Fibroblast of peridontal ligament (primary cell): ENCODE measurements around the gene RRP9.

Experiments used
- DNase-seq: peaks from one replicate; pipeline ENCODE4 v3.0.0-alpha.2; 2010; ENCODE audit errors: extremely low read depth

Gene RRP9

DNA sequence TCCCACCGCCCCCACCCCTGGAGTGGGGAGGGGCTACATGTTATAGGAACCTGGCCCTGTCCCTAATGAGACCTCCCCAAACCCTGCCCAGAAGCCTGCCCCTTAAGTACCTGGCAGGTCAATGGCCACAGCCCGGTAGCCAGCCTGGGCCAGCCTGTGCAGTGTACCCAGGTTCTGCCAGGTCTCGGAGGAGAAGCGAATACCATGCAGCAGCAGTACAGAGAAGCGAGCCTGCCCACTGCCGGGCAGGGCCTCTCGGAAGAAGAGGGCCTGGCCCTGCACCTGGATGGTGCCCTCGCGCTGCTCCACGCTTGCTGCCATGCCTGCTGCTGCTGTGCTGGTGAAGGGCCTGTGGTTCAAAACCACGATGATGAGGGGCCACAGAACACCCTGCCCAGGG lies 29.6 kb upstream of the RRP9 start:
- no peak for DNase-seq

DNA sequence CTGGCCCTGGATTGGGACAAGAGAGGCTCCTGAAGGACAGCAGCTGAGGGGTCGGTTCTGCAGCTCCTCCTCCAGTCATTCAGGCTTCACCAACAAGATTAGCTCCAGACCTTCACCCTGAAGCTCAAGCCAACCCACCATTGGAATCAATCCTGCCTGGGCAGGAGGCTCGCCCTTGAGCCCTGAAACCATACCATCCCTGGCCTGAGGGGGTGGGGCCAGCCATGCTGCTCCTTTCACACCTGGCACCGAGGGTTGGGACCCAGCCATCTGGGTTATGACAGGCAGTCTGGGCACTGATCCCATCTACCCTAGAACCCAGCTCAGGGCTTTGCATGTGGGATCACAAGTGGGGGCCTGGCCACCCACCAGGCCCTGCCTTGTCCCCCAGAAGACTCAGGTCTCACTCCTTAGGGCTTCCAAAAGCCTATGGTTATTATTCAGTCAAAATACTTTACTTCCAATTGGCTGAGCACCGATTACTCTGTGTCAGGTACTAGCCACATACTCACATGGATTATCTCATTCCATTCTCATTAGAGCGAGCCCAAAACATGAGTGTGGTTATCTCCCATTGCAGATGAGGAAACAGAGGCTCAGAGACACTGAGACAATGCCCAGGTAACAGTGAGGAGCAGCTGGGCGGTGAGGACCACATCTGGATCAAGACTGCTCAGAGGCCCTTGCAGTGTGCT lies 29.0 kb upstream of the RRP9 start:
- DNase-seq: no peak

DNA sequence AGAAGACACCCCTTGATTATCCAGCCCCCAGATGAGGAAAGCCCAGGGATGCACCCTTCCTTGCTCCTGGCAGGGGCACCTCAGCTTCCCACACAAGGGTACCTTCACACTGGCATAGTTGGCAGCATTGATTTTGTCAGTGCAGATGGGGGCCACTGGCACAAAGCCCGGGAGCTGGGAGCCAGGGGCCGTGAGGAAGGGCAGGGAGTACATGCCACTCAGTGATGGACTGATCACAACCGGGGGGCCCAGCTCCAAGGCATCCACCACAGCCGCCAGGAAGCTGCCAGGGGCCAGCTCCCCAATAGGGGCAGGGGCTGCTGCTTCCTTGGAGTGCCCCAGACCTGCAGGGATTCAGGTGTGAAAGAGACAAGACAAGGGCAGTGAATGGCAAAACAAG lies 28.1 kb upstream of the RRP9 start:
- no peak for DNase-seq

DNA sequence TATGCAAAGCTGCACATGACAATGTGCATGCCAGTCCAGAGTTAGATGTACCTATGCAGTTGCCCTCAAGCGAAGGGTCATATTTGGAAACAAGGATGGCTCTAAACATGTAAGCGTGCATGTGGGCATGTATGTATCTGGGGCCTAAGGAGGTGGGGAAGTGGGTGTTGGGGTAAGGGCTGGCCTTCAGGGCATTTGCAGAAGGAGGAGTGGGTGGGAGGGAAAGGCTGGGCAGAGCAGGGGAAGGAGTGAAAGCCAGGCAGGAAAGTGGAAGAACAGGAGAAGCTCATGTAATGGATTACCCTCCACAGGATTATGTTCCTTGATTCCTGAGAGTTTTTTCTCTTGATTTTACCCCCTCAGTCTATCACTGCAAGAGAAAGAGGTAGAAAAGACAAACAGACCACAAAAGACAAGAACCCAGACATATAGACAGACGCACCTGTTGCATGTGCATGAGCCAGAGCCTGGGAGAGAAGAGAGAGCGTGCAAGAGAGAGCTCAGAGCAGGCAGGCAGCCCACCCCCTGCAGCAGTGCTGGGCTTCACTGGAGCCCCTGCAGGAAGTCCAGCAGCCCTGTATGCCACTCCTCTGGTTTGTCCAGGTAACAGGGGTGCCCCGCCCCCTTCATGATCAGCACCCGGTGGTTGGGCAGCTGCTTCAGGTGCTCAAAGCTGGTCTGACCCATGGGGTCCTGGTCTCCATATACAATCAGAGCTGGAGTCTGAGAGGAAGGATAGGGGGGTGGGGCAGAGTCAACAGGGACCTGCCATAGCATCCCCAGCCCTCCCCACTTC lies 27.4 kb upstream of the RRP9 start:
- DNase-seq: no peak

DNA sequence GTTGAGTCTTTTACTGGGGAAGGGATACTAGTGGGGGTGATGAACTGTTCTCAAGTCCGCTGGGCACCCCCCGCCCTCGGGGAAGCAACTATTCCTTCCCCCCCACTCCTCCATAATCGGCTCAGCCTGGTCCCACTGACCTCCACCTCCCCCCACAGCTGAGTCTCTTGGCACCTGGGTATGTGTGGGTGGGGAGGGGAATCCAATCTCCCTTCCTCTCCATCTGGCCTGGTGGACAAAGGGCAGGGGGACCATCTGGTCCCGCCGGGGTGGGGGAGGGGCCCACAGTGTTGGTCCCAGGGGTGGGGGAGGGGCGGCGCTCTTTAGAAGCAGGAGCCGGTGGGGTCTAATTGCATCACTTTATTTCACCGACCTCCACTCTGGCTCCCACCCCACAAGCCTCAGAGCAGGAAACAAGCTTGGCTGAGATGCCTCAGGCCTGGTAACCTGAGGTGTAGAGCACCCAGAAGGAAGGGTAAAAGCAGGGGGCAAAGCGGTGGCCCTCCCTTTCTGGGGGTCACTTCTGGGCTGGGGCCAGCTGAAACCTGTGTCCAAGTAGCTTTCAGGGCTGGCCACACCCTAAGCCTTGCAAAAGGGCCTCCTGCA lies 26.6 kb upstream of the RRP9 start:
- no peak for DNase-seq

DNA sequence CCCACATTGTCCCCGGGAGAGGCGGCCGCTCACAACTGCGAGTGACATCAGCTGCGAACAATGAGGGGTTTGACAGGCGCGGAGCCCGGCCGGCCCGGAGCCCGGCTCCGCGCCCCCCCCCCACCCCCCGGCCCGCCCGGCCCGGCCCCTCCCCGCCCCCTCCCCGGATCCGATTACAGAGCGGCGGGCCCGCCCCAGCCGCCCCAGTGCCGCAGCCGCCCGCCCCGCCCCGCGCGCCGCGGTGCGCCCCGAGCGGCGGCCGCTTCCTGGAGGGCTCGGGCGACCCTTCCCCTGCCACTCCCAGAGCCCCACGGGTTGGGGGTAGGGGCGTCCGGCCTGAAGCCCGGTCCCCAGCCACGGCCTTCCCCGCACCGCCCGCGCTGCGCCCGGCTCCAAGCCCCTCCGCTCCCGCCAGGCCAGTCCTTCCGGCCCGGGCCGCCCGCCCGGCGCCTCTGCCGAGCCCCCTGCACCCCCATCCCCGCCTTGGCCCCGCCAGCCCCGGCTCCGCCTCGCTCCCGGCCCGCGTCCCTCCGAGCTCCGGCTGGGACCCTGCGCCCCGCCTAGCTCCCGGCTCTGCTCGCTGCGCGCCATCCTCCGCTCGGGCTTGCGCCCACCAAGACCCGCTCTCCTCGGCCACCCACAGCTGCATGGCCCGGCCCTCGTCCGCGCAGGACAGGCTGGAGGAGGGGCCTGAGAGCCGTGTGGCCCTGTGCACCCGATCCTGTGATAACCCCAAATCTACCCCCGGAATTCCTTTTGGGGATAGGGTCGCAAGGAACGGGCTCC lies 25.9 kb upstream of the RRP9 start, which contains the start of gene PCBP4:
Gene PCBP4, minus strand, starts transcription at position 71 of the 786 bp plus-strand sequence. CDS start 6,214 bp downstream, outside the sequence.
- no peak for DNase-seq

DNA sequence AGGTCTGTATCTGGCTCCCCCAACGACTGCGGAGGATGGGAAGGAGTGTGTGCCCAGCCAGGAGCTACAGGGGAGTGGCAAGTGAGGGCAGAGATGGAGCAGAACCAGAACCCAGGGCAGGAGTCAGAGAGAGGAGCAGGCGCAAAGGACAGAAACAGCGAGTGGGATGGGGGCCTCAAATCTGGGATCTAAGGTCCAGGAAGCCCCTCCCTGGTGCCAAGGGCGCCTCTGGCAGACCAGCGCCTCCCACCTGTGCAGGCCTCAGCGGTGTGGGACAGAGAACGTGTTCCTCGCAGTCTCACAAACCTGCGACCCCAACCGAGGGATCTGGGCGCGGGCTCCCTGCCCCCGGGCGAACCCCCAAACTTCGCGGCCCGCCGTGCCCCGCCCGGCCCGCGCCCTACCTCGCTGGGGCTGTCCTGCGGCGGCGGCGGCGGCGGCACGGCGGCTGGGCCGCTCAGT lies 25.2 kb upstream of the RRP9 start:
- no peak for DNase-seq

DNA sequence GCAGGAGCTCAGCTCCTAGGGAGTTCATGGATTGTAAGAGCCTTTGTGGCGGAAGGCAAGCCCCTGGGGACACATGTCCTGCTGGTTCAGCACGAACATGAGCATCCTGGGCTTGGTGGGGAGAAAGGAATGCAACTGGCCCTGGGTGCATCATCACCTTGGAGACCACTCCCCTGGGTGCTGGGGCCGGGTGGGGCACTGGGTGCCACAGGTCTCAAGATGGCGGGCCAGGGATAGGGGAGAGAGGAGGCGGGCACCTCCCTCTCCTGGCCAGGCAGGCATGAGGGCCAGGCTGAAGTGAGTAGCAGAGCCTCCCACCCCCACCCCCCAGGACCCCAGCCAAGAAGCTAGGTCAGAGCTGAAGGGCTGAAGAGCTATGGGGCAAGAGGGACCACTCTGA lies 24.8 kb upstream of the RRP9 start:
- no peak for DNase-seq

DNA sequence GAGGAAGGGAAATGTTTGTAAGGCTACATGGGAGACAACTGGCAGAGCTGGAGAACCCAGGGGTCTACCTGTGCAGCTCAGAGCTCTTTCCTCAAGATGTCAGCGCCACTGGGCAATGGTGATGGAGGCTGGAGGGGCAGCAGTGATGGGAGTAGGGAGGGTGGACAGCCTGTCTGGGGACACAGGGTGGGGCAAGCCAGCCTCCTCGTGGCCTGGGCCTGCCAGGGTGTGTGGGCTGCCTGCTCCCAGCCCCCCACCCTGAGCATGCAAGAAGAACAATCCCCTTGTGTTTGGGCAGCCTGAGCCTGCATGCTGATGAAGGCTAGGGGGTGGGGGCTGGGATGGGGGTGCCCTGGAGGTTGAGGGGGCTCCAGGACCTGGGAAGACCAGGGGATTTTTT lies 24.3 kb upstream of the RRP9 start:
- DNase-seq: no peak

DNA sequence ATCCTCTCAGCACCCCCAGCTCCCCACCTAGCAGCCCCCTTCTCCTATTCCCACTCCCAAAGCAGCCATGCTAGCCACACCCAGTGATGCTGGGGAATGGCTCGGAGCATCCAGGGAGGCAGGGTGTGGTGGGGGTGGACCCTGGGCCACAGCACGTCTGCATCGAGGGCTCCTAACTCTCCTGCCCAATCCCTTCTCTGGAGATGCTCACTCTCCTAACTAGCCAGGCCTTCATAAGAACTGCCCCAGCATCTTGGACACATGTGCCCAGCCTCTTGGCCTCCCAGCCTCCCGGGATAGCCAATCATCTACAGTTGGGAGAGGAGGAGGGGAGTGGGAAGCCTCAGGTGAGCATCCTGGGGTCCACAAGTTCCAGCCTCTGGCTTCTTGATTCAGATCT lies 22.8 kb upstream of the RRP9 start:
- no peak for DNase-seq

DNA sequence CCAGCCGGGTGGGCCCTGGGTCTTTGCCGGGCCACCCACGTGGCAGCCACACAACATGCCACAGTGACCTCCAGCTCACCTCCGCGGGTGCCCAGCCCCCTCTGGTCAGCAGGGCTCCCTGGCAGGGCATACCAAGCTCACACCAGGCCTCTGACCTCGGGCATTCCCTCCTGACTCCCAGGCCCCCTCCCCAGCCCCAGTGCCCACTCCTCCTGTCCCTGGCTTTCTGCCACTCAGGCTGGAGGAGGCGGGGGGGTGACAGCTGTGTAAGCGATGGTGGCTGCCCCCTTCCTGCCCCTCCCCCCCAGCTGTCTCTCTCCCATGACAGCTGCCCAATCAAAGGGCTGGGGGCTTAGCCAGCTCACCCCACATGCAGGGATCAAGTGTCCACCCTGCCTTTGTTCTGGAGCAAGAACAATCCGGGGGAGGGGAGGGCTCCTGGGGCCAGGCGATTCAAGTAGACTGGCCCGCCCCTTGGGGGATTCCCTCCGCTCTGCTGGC lies 22.3 kb upstream of the RRP9 start:
- DNase-seq: no peak

DNA sequence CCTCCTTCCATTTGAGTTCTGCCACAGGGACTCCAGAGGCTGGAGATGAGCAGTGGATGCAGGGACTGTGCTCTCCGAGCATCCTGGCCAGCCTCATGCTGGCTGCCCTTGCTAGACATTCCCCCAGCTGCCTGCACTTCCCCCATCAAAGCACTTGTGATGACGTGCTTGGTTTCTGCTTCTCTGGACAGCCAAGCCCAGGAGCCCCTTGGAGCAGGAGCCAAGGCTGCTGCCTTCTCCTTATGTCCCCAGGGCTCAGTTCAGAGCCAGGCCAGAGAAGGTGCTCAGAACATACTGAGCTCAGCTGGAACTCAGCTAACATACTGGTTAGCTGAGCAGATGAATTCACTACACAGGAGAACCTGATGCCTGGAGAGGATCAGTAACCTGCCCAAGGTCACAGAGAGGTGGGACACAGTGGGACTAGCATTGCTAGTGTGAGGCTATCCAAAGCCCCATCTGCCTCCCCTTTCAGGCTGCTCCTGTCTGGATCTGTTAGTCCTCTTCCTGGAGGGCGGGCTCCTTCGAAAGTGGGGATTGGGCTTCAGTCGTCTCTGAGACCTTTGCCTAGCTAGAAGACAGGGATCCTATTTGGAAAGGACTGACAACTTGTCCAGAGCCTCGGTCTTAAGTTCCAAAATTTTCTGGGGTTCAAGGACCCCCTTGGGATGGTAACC lies 21.3 kb upstream of the RRP9 start:
- DNase-seq: no peak

DNA sequence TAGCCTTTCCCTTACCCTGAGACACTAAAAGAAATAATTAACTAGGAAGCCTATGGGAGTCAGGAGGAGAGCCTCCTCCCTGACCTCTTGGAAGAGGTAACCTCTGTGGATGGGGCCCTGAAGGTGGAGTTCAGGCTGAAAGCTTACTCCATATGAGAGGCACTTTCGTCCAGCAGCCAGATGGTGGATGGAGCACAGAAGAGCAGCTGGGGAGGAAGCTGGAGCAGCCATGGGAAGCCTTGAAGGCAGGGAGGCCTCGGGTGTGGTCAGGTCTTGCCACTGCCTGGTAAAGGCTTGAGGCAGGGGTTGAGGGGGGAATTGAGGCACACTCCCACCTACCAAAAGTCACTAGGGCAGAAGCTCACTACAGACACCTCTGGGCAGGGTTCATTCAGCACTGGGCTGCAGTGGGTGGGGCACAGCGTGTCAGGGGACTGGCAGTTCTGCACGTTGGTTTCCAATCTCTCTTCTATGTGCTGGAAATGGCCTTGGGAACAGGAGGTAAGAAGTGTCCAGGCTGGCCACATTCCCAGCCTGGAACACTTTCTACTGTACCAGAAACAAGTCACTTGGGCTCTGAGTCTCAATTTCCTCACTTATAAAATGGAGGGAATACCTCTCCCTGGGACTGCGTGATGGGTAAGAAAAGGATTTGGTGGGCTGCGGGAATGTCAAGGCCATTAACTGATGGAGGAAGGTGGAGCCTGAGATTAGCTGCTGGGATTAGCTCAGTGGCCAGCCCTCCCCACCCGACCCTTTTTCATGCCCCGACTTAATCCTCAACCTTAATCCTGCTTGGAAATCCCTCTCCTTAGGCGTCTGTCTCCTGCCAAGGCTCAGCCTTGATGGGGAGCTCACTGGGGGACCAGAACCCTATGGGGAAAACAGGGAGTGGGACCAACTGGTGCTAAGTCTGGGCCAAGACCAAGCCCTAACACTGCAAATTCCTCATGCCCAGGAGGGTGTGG lies 20.2 kb upstream of the RRP9 start:
- no peak for DNase-seq

DNA sequence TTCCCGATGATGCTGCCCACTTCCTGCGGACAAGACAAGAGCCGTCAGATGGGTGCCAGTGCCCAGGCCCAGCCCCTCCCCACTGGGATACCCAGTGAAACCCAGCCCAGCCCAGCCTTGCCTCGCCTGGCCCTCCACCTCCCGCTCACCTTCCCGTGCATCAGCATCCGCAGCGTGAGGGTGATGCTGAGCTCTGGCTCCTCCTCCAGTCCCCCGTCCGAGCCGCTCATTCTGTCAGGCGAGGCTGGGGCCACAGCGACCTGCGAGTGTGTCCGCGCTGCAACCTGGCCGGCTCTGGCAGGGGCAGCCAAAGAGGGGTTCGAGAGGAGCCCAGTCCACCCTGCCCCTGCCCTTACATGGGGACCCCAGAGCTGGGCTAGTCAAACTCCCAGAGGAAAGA lies 19.3 kb upstream of the RRP9 start:
- DNase-seq: no peak

DNA sequence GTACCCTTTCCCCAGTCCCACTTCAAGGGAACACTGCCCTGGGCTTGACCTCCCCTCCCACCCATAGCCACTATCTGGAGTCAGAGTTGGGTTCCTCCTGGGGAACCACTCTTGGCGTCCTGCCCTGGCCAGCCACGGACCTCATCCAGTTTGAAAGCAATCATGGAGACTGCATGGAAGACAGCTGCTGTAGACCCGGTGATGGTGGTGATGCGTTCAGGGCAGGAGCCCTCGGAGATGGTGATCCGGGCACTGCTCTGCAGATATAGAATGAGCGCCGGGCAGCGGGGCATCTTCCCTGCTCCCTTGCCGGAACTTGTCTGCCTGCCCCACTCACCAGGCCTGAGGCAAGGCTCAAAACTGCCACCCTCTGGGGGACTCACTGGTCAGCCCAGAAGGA lies 18.7 kb upstream of the RRP9 start:
- no peak for DNase-seq

DNA sequence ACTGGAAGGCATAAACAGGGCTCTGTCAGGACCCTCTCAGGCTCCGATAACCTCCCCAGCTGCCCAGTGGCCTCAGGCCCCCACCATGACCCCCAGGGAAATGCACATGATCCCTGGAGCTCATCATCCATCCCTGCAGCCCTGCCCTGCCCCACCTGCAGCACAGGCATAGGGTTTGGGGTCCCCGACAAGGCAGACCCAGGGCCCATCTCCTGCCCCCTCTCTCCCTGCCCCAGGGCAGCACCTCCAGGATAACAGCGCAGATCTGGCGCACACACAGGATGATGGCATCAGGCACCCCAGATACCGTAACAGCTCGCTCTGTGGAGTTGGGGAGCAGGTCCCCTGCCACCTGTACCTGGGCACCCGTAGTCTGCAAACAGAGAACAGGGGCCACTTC lies 17.9 kb upstream of the RRP9 start:
- no peak for DNase-seq

DNA sequence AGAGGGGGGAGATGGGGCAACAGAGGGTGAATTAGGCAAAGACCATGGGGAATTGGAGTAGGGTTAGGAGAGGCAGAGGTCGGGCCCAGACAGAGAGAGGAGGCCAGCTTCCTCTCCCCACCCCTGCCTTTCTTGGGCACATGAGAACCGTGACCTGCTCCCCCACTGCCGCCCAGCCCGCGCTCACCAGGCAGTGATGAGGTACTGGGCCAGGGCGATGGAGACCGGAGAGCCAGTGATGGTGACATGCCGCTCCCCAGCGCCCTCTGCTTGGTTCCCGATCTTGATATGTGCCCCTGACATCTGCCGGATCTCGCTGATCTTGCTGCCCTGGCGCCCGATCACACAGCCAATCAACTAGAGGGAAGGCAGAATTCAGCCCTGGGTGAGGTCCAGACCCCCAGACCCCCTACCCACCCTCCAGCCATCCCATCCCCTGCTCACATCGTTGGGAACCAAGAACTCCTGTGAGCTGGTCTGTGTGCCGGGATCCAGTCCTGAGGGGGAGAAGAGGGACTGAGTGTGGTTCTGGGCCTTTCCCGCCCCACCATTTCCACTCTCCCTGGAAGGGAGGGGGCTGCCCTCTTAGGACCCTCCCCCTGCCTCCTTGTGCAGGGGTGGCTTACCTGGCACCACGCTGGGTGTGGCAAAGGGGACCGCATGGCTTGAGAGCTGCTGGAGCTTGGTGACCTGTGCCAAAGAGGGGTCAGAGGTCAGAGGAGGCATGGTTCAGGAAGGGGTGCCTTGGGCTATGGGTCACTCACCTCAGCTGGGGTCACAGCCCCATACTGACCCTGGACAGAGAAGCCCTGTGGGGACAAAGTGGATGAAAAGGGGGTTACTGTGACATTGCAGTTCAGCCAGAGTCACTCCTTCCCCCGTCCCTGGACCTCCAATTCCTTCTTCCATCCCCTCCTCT lies 17.2 kb upstream of the RRP9 start:
- no peak for DNase-seq

DNA sequence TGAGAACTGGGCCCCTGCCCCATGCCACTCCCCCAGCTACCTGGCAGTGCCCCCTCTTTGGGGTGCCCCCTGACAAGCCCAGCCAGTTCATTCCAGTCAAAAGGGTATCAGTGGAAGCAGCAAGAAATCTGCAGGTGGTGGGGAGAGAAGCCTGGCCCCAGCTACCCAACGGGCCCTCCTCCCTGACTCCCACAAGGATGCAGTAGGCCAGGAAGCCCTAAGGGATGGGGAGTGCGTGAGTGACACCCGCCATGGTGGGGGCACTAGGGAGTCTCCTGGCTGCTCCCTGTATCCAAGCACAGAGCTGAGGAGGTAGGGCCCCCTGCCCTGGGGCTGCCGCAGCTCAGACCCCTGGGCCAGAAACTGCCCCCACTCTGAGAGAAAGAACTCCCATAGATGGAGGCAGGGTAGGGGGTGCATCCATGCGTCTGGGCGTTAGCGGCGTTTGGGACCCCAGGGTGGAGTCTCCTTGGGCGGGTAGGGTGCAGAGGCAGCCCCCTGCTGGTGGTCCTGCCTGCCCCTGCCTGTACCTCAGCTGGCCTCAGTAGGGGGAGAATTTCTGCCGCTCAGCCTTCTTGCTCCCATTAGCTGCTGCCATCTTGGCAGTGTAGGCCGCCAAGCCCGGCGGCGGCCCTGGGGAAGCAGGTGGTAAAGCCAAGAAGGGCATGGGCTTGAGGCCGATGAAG lies 16.0 kb upstream of the RRP9 start:
- no peak for DNase-seq
